ENCODE results near the gene C17orf114.
A peak's percentile ranks its signal among the peaks of the same experiment; 100 is the strongest.
"Not testable (repeated sequence)": the region's sequence is repeated elsewhere in the genome, so short reads cannot be mapped to it uniquely, and the experiment has no call there.

C17orf114 gene

DNA sequence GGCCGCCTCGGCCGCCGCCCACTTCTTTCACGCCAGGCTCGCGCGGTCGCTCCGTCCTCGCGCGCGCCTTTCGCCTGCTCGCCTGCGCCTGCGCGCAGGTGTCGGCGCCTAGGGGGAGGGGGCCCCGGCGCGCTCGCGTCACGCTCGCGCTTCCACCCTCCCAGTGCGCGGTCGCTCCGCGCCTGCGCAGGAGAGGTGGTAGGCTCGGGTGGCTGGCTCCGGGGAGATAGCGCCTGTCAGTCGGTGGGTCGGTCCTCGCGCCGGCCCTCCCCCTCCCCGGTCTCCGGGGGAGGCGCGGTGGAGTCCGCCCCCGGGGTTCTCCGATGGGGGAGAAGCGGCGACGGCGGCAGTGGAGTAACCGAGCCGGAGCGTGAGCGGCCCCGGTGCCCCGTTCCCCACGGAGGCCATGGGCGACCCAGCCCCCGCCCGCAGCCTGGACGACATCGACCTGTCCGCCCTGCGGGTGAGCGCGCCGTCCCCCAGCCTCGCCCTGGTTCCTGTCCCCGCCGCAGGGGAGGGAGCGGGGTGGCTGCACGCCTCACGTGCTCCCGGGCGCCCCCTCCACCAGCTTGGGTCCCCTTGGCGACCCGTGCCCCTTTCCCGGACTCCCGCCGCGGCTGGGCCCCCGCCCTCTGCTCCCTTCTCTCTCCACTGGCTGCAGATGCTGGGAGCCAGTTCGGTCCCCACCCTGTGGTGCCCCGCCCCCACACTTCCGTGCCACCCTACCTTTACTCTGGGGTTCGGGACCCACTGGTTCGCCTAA is 31.2 kb upstream of the C17orf114 start, which contains the start of gene MINK1:
Gene MINK1 (plus strand): TSS at position 163 of the 763 bp plus-strand sequence. CDS start 244 bp downstream, at position 407.
- in situ Hi-C loops (cut with HindIII; ENCODE audit: low pct_unique_long_range_greater_than_20kb, low sequenced_read_pairs) = no loop called here
- DNase-seq (ENCODE audit: low read depth, low spot score) = peak; percentile 92

DNA sequence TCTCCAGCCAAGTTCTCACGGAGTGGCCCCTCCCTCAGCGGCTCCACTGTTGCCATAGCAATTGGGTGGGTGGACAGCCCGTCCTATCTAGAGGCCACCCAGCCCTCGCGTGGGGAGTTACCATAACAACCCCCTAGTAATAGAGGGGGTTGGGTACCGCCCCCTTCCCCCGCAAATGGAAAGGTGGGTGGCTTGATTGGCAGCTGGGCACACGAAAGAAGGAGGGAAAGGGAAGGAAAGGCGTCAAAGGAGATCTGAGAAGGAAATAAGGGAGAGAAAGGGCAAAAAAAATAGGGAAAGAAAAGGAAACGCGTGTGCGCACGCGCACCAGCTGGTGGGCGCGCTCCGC is 30.7 kb upstream of the C17orf114 start:
- DNase-seq (ENCODE audit: low read depth, low spot score); in situ Hi-C loops (cut with HindIII; ENCODE audit: low pct_unique_long_range_greater_than_20kb, low sequenced_read_pairs): not testable (repeated sequence)

GRCh38 chr17:4827399-4827798 is 25.3 kb upstream of the C17orf114 start:
- no peak for DNase-seq (ENCODE audit: low read depth, low spot score)
- in situ Hi-C loops (cut with HindIII; ENCODE audit: low pct_unique_long_range_greater_than_20kb, low sequenced_read_pairs) = no loop called here

GRCh38 chr17:4823373-4824089 is 21.4 kb upstream of the C17orf114 start:
- no peak for DNase-seq (ENCODE audit: low read depth, low spot score)
- in situ Hi-C loops (cut with HindIII; ENCODE audit: low pct_unique_long_range_greater_than_20kb, low sequenced_read_pairs) = no loop called here

DNA sequence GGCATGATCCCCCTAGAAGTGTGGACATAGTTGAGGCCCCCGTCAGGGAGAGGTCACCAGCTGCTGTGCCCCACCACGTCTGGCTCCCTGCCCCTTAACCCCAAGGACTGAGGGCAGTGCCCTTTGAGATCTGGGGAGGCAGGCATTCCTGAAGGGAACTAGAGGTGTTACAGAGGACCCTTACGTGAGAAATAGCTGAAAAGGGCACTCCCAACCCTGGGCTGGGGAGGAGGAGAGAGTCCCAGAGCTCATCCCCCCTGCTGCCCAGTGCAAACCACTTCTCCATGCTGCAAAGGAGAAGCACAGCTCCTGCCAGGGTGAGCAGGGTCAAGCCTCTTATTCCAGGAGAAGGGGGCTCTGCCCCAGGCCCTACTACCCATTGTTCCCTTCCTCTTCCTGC is 20.7 kb upstream of the C17orf114 start:
- in situ Hi-C loops (cut with HindIII; ENCODE audit: low pct_unique_long_range_greater_than_20kb, low sequenced_read_pairs) = no loop called here

GRCh38 chr17:4818276-4818675 is 16.1 kb upstream of the C17orf114 start:
- DNase-seq (ENCODE audit: low read depth, low spot score) = no peak
- in situ Hi-C loops (cut with HindIII; ENCODE audit: low pct_unique_long_range_greater_than_20kb, low sequenced_read_pairs) = no loop called here

More for the DNA sequence above, 20.7 kb upstream of the C17orf114 start:
- no peak for DNase-seq (ENCODE audit: low read depth, low spot score)

DNA sequence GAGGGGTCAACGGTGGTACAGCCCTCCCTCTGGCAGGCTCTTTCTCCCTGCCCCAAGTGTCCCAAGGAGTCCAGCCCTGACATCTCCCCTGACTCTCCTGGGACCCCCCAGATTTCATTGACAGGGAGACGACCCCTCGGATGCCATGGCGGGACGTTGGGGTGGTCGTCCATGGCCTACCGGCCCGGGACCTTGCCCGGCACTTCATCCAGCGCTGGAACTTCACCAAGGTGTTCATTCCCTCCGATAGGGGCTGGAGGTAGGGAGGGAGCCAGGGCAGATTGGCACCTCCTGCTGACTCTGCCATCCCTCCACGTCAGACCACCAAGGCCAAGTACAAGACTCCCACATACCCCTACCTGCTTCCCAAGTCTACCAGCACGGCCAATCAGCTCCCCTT is 14.7 kb upstream of the C17orf114 start:
- no peak for DNase-seq (ENCODE audit: low read depth, low spot score)
- in situ Hi-C loops (cut with HindIII; ENCODE audit: low pct_unique_long_range_greater_than_20kb, low sequenced_read_pairs) = no loop called here

DNA sequence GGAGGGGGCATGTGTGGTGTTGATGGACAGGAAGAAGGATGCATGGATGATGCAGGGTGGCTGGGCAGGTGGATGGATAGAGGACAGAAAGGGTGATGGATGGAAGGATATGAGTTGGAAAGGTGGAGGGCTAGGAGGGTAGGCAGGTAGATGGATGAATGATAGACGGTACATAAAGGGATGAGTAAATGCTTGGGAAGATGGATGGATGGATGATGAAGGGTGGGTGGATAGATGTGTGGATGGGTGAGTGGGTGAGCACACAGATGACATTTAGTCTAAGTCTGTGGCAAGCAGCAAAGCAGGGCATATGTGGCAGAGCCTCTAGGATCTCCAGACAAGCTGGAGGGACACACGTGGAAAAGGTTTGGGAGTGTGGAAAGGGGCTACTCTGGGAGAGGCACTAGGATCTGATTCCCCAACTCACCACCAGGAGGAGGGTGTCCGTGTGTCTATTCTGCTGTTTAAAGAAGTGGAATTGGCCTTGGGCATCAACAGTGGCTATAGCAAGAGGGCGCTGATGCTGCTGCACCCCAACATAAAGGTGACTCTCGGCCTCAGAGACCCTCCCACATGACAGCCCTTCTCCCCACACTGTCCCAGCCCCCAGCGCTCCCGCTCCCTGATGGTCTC is 13.0 kb upstream of the C17orf114 start:
- peak; percentile 41 for DNase-seq (ENCODE audit: low read depth, low spot score)
- in situ Hi-C loops (cut with HindIII; ENCODE audit: low pct_unique_long_range_greater_than_20kb, low sequenced_read_pairs) = no loop called here

GRCh38 chr17:4812690-4813089 is 10.6 kb upstream of the C17orf114 start:
- DNase-seq (ENCODE audit: low read depth, low spot score) = no peak
- in situ Hi-C loops (cut with HindIII; ENCODE audit: low pct_unique_long_range_greater_than_20kb, low sequenced_read_pairs) = no loop called here

DNA sequence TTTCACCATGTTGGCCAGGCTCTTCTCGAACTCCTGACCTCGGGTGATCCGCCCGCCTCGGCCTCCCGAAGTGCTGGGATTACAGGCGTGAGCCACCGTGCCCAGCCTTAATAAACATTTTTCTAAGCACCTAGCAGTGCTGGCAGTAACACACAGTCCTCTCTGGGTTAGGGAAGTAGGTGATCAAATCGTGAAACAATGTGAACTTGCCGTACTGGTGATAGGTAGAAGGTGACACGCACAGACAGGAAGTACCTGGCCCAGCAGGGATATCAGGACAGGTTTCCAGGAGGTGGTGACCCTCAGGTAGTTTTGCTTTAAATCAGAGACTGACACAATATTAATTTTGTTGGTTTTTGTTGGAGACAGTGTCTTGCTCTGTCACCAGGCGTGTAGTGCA is 9.3 kb upstream of the C17orf114 start:
- in situ Hi-C loops (cut with HindIII; ENCODE audit: low pct_unique_long_range_greater_than_20kb, low sequenced_read_pairs) = no loop called here
- no peak for DNase-seq (ENCODE audit: low read depth, low spot score)

GRCh38 chr17:4810696-4811290 is 8.7 kb upstream of the C17orf114 start:
- in situ Hi-C loops (cut with HindIII; ENCODE audit: low pct_unique_long_range_greater_than_20kb, low sequenced_read_pairs) = no loop called here
- DNase-seq (ENCODE audit: low read depth, low spot score) = no peak

DNA sequence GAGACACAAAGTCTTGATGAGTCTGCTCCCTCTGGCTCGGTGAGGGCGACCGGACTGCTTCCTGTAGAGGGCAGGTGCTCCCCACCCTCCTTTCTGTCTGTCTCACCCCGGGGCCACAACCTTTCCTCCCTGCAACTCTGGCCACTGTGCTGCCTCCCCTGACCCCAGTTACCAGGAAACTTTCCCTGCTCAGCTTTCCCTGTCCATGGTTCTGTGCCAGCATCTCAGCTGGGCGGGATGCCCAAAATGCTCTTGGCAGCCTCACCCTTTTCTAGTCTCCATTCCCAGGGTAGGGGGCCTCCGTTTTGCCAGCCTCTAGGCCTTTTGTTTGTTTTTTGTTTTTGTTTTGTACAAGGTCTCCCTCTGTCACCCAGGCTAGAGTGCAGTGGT is 6.2 kb upstream of the C17orf114 start:
- in situ Hi-C loops (cut with HindIII; ENCODE audit: low pct_unique_long_range_greater_than_20kb, low sequenced_read_pairs) = no loop called here
- no peak for DNase-seq (ENCODE audit: low read depth, low spot score)

DNA sequence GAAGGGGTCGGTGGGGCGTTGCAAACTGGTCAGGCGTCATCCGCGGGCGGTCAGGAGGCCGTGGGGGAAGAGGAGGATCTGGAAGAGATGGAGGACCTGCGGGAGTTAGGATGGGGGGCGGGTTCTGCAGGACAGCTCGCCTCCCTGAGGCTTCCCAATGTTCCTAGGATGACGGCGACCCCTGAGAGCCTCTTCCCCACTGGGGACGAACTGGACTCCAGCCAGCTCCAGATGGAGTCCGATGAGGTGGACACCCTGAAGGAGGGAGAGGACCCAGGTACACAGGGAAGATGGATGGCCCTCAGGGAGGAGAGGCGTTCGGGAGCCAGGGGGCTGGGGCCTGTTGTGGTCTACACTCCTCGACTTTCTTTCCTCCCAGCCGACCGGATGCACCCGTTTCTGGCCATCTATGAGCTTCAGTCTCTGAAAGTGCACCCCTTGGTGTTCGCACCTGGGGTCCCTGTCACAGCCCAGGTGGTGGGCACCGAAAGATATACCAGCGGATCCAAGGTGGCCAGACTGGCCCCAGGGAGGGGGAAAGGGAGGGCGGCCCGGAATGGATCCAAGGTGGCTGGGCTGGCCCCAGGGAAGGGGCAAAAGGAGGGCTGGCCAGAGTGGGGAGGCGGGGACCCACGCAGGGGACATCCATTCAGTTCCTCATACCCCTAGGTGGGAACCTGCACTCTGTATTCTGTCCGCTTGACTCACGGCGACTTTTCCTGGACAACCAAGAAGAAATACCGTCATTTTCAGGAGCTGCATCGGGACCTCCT is 5.7 kb upstream of the C17orf114 start:
- in situ Hi-C loops (cut with HindIII; ENCODE audit: low pct_unique_long_range_greater_than_20kb, low sequenced_read_pairs) = no loop called here
- DNase-seq (ENCODE audit: low read depth, low spot score) = no peak

DNA sequence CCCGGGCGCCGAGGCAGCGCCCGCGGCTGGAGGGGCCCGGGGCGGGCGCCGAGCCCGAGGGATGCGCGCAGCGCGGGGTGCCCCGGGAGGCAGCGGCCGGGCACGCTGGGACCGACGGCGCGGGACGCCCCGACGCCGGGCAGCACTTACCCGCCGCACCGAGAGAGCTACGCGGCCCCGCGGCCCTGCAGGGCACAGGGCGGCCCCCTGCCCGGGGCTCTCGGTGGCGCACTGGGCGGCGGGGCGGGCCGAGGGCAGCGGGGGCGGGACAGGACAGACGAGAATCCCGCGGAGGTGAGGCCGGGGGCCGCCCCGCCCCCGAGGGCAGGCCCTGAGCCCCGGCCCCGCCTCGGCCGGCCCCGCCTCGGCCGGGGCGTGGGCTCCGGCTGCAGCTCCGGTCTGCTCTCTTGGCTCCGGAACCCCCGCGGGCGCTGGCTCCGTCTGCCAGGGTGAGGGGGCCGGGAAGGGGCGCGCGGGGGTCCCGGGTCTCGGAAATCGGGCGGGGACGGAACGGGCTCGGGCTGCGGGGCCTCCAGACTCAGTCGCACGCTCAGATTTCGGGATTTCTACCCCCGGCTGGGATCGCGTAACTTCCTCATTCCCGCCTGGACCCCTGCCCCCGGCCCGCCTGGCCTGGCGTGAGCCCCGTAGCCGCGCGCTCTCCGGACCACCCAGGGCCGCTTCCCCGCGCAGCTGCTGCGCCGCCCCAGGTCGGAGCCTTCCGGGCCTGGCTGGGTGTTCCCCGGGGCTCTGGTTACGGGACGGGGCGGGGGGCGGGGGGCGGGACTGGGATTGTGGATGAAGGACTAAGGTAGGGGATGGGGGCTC is 4.9 kb upstream of the C17orf114 start, which contains the start of gene PLD2:
Gene PLD2 (plus strand): TSS at position 376 of the 828 bp plus-strand sequence. CDS start 621 bp downstream, outside the sequence.
- in situ Hi-C loops (cut with HindIII; ENCODE audit: low pct_unique_long_range_greater_than_20kb, low sequenced_read_pairs) = no loop called here
- DNase-seq (ENCODE audit: low read depth, low spot score) = peak; percentile 84

DNA sequence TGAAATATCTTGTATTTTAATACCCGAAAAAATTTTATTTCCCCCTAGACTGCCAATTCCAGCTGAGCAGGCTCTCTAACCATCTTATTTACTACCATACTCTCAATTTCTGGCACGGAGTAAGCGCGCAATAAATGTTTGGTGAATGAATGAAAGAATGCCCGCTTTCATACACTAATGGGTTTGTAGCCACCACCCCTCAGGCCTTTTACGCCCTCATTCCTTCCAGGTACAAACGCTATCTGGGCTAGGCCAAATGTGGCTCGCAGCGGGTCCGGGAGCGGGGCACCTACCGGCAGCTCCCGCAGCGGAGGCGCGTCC is 4.3 kb upstream of the C17orf114 start:
- DNase-seq (ENCODE audit: low read depth, low spot score) = peak; percentile 41
- in situ Hi-C loops (cut with HindIII; ENCODE audit: low pct_unique_long_range_greater_than_20kb, low sequenced_read_pairs) = no loop called here

DNA sequence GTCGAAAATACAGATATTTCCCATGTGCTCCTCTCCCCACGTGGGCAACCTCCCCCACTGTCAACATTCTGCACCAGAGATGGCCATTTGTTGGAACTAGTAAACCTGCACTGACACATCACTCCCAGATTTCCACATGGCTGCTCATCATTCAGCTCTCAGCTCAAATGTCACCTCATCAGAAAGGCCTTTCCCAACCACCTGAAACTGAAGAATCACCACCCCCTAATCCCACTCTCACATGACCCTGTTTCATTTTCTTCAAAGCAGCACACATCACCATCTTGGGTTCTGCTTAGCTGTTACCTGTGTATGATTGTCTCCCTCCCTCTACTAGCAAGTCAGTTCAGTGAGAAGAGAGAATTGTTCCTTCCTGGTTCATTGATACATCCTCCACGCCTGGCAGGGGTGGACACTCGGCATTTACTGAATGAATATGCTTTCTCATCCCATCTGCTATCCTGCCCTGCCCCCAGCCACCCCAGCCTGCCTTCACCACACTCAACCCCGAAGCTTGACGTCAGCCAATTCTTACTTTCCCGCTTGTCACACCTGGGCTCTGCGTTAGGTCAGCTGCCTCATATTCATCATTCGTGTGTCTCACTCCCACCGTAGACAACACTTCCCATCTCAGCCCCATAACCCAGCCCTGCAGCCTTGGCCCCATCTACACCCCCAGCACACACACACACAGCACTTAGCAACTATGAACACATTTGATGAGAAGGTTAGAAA is 1.5 kb downstream of the C17orf114 start:
- DNase-seq (ENCODE audit: low read depth, low spot score) = no peak
- in situ Hi-C loops (cut with HindIII; ENCODE audit: low pct_unique_long_range_greater_than_20kb, low sequenced_read_pairs) = no loop called here
